ENCODE results near the gene MBNL1.
"Not testable (repeated sequence)": the region's sequence is repeated elsewhere in the genome, so short reads cannot be mapped to it uniquely, and the experiment has no call there.

Gene MBNL1

DNA sequence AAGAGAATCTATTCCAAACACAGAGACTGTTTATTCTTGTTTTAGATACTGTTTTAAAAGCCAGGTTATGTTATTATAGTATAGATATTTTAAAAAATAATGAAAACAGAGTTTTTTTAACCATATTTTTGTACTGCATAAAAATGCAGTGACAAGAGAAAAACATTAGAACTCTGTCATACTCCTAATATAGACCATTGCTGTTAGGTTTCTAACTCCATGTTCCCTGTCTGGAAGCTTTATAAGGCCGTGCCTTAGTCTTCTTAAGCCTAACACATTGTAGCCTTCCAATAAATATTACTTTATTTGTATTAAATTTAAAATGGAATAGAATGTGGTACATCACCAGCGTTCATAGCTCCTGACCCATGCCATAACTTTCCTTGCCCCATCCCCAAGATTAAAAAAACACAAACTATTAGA, 53.2 kb downstream of the MBNL1 start:
- DNase-seq, result no peak

DNA sequence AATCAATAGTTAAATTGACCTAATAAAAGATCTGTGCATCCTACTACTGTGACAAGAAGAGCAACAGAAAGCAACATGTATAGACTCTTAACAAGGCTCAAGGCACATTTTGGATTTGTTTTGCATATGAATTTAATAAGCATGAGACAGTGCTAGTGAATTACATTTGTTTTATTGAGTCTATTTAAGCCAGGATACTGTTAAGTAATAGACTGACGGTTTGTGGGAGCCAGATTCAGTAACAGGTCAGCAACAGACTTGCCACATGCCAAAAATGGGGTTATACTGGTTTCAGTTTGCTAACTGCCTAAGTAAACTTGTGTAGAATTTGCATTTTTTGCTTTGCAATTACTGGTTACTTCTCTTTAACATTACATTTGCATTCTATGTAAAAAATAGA, 54.0 kb downstream of the MBNL1 start:
- no peak for DNase-seq

DNA sequence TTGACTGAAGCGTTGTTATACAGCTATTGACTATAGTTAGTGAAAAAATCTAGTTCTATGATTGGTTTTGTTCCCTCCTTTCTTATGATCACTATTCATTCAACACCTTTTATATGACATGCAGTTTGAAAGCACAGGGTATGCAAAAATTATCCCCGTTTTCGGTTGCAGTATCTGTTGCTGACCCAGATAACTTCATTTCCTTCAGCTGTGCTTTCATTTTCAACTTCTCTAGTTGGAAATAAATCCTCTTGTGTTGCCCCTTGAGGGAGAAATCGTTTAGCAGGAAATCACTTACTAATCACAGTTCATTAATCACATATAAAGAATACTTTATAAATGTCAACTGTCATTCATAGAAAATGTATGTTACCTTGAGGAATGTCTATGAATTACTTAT, 55.1 kb downstream of the MBNL1 start:
- no peak for DNase-seq

DNA sequence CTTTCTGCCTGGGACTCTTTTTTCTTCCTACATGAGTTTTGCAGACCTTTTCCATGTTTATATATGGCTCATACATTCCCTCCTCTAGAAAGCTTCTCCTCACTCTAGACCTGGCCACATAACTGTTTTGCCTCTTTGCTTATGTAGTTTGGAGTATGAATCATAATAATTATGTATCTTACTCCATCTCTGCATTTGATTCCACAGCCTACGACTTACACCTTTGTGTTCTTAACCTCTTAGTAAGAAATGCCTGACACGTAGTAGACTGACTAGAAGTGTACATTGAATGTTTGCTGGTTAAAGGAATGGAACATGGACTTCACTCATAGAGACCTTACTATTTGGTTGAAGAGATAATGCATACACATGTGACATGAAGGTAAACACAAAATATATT, 56.4 kb downstream of the MBNL1 start:
- DNase-seq, result no peak

DNA sequence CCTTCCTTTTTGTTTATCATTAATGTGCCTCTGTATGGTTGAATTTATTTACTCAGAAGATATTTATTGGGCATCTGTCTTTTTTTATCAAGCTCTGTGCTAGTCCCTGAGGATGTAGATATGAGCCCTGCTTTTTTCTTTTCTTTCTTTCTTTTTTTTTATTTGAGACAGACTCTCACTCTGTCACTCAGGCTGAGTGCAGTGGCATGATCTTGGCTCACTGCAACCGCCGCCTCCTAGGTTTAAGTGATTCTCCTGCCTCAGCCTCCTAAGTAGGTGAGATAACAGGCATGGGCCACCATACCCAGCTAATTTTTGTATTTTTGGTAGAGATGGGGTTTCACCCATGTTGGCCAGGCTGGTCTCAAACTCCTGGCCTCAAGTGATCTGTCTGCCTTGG, 58.5 kb downstream of the MBNL1 start:
- DNase-seq, result no peak

DNA sequence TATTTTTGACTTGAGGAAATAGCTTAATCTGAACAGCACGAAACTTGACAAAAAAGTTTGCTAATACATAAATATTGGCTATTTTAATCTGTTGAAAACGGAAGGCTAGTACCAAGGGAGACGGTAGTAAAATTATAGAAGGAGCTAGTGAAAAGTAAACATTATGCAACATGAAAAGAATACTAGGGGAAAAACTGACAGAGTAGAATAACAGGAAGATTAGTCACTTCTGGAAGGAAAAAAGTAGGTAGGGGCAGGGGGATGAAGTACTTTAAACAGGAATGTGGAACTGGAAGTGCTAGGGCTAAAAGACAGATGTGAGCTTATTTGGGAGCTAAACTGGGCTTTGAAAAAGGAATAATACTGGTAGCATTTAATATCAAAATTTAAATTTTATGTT, 60.1 kb downstream of the MBNL1 start:
- no peak for DNase-seq

DNA sequence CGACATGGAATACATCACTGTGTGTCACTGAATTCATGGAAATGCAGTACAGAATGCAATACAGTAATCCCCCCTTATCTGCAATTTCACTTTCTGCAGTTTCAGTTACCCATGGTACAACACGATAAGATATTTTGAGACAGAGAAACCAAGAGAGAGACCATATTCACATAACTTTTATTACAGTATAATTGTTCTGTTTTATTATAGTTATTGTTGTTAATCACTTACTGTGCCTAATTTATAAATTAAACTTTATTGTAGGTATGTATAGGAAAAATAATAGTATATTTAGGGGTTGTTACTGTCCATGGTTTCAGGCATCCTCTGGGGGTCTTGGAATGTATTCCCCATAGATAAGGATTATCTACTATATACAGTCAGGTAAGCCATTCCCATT, 61.8 kb downstream of the MBNL1 start:
- no peak for DNase-seq

DNA sequence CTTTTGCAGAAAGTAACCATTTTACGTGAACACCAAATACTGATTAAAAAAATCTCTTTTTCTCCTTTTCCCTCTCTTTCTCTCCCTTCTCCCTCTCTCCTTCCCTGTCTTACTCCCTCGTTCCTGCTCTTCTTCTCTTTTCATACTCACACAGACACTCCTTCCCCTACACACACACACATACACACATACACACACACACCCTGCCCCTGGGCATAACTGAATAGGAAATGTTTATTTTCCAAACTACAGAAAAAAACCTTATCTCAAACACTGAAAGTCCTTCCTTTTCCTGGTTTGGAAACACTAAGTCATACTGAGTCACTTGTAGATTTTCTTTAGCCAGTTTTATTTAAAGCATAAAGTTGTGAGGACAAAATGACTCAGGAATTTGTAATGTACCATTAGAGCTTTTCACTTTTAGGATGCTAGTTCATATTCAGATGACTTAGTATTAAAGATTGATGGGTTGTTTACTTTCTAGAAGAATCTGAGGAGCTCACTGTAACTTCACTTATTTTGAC, 62.4 kb downstream of the MBNL1 start:
- no peak for DNase-seq

DNA sequence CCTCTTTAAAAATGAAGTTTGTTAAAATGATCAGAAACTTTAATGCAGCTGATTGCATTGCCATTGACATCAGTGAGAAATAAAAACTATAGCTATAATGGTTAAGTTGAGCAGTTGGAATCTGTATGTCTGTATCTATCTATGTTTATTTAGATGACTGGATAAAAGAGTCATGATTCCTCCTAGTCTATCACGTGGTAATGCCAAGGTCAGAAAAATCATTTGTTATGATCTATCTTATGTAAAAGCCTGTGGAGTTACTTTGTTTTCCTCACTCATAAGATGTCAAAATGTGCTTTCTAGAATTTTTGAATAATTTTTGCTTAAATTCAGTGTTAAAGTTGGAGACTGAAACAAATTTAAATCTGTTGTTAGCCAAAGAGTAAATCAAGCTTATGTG, 63.3 kb downstream of the MBNL1 start:
- no peak for DNase-seq

DNA sequence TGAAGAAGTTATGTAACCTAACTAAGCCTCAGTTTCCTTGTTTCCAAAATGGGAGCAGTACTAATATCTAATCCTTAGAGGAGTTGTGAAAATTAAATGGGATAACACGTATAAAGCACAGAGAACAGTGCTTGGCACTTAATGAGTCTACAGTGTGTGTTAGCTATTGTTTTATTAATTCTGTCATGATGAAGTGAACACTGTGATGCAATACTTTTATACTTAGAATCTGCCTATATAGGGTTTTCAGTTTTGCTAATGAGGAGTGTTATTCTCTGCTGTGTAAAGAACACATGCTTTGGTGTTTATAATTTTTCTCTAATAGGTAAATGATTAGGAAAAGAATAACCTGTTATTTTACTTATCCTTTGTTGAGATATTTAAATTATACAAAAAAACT, 65.2 kb downstream of the MBNL1 start:
- no peak for DNase-seq

DNA sequence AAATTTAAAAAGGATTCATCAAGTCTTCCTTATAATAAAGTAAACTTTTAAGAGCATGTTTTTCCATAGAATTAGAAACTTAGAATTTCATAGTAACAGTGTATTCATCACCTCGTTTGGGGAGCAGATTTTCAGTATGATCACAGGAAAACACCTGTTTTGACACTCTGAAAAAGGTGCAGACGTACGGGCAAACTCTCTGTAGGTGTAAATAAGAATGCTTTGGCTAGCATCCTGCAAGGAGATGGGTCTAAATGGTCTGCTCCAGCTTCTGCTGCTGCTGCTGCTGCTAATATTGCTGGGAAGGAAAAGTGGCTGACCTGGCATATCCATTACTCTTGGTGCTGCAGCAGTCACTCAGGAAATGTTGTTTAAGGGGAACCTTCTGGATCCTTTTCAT, 66.0 kb downstream of the MBNL1 start:
- no peak for DNase-seq

DNA sequence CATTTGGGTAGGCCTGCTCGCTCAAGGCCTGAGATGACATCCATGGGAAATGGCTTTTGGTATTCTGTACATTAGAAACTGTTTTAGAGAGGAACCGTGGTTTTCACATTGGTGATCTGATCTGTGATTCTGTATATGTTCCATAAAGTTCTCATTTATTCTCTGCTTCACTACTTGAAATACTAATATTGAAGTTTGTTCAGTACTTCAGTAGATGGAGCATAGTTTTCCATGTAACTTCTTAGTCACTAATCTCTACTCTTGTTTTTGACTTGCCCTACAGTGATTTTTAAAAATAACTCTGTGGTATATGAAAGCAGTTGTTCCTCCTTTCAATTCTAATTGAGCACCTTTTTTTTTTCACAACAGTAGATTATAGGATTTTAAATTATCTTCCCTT, 66.5 kb downstream of the MBNL1 start:
- no peak for DNase-seq

DNA sequence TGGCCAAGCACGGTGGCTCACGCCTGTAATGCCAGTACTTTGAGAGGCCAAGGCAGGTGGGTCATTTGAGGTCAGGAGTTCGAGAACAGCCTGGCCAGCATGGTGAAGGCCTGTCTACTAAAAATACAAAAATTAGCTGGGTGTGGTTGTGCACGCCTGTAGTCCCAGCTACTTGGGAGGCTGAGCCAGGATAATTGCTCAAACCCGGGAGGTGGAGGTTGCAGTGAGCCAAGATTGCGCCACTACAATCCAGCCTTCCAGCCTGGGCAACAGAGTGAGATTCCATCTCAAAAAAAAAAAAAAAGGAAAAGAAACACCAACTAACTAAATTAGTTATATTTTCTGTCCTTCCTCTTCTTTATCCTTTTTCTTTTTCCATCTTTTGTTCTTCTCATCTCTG, 68.6 kb downstream of the MBNL1 start:
- not testable (repeated sequence) for DNase-seq

DNA sequence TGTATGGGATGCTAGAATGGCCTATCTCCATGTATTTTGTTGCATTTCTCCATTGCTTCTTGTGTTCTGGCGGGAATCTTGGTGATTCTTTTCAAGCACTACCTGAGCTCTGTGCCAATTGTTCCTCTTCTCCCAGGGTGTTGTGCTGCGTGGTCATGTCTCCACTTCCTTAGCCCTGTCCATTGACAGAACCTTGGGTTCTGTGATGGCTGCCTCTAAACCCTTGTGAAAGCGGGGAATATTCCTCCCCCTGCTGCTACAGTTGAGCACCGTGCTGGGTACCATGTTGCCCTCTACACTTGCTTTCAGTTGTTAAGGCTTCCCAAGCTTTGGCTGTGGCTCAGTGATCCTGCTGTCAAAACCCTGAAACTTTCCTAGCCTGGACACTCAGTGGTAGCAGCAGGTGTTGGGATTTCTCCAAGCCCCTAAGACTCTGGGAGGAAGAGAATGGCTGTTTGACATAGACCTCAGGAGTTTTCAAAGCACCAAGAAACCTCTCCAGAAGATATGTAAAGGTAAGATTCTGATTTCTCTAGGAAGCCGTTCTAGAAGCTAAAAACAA, 69.5 kb downstream of the MBNL1 start:
- no peak for DNase-seq

DNA sequence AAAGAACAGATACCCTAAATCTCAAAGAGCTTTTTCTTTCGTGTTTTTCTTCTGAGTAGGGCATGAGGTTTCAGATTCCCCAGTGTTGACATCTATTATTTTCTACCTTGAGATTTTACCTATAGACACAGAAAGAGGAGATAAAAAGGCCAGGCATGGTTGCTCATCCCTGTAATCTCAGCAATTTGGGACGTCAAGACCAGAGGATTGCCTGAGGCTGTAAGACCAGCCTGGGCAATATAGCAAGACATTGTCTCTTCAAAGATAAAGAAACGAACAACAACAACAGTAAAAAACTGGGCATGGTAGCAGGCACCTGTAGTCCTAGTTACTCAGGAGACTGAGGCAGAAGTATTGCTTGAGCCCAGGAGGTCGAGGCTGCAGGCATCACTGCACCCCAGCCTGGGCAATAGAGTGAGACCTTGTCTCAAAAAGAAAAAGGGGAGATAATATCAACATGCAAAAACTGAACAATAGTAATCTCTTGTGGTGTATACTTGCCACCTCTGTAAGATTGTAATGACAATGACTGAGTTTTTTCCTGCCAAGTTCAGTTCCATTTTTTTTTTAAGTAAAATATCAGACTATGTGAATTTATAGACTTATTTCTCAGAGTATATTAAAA, 71.3 kb downstream of the MBNL1 start:
- DNase-seq, result no peak

DNA sequence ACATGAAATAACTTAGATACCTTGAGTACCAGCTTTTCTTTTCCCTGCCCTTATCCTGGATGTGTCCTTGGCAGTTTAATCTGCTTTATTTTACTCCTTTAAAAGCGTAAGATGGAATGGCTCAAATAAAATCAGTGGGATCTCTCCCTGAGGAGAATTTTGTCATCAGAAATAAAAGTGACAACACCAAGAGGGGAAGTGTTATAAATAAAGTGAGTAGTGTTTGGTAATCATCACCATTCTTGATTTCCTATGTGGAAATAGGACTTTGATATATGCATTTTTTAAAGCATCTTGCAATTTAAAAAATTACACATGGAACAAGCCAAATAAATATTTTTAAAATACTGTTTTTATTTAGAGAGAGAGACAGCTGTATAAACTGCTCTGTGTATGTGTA, 76.5 kb downstream of the MBNL1 start:
- DNase-seq, result no peak

DNA sequence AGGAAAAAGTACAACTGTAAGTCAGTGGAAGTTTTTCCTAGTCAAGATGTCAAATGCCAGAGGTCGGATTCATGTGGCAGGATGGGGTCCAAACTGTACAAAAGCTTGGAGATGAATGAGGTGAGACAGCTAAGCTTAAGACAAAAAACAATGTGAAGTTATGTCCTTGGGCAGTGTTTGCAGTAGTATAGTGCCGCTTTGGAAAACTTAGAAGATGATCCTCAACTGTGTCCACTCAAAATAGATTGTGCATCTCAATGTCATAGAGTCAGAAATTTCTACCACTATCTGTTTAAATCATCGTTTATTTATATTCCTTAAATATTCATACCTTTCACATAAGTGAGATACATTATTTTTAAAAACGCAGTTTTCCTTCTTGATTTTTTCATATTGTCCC, 77.3 kb downstream of the MBNL1 start:
- no peak for DNase-seq

DNA sequence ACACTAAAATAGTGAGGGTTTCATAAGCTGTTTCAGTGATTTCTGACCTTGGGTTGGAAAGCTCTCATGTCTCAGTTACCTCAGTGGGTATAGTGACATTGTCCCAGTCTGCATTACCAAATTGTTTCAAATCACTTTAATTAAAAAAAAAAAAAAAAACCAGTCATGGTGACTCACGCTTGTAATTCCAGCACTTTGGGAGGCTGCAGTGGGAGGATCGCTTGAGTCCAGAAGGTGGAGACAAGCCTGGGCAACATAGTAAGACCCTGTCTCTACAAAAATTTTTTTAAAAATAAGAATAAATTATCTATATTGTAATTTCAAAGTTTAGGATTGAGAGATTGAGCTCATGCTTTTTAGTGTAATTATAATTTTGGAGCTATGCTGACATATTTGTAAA, 78.0 kb downstream of the MBNL1 start:
- no peak for DNase-seq

DNA sequence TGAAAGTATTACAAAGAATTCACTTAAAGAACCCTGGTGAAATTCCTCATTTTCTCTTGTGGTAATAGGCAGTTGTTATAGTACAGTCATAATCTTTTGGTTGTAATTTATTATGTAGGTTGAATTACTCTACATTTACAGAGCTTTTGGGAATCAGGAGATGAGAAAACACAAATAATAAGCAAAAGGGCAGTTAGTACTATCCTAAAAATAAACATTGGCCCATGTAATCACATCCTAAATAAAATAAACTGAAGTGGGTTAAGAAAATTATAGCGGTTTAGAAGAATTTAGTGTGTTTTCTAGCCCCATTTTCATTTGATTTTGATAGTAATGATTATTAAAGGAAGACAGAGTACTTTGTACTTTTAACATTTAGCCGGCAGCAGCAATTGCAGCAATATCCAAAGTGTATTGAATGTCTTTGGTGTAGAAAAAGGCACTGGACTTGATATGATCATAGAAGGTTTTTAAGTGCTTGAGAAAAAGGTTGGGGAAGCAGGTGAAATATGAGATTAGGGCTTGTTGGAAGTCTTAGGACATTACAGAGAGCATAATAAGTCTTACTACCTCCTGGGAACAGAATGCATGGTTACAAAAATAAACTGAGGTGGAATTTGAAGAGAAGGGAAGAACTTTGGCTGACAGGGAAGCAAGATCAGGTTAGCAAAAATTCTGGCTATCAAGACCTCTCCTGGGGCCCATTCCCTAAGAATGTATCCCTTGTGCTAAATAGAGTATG, 79.9 kb downstream of the MBNL1 start:
- DNase-seq, result no peak

DNA sequence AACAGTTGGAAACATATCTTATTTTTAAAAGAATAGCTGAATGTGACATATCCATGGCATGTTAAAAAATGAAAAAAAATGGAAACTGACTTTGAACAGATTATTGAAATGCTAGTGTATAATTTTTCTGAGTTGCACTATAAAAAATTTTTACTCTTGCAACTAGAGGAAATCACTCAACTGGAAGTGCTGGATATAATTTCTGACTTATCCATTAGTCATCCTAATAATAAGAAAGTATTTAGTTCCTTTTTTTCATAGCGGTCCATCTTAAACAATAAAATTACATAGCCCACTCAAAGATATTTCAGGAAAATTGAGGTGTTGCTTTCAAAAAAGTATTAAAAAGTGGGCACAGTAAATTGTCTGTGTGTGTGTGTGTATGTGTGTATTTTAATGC, 80.7 kb downstream of the MBNL1 start:
- no peak for DNase-seq

DNA sequence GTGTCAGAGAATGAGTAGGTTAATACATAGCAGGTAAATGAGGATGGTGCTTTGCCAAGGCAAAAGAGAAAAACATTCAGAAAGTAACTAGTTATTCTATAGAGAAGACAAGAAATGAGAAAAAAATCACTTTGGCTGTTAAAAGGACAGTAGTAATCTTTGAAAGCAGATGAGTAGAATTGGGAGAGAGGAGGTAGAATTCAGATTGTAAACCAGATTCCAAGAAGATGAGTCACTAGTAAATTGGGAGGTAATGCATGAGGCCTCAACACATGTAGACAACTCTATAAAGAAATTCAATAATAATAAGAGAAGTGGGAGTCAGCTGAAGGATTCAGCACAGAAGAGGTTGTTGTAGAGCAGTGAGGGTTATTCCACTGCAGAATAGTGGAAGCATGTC, 81.4 kb downstream of the MBNL1 start:
- no peak for DNase-seq

DNA sequence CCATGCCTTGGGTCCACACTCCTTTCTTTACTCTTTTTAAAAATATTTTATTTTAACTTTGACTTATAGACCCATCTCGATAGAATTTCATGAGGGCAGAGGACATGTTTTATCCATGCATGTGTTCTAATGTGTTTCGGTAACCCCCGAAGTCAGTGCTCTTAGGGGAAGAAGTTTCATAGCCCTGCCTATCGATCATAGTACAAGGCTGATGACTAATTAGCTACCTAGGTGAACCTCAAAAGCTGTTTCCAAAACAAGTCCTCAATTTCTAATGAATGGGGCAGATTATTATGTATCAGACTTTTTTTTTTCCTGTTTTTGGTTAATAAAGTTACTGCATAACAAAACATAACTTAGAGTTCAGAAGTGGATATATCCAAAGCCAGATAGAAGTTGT, 82.0 kb downstream of the MBNL1 start:
- no peak for DNase-seq

DNA sequence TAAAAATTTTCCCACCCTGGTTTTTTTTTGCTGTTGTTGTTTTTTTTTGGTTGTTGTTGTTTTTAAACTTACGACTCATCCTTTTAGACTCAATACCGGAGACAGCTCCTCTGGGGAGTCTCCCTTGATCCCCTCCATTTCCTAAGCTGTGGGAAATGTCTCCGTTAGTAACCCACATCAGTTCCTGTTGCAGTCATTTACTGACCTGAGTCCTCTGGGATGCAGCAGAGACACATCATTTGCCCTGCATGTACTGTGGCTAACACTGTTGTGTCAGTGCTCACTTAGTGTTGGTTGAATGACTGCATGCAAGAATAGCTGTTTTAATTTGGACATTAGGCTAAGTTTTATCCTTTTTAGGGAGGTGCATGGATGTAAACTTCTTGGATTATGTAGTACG, 83.8 kb downstream of the MBNL1 start:
- DNase-seq, result no peak

DNA sequence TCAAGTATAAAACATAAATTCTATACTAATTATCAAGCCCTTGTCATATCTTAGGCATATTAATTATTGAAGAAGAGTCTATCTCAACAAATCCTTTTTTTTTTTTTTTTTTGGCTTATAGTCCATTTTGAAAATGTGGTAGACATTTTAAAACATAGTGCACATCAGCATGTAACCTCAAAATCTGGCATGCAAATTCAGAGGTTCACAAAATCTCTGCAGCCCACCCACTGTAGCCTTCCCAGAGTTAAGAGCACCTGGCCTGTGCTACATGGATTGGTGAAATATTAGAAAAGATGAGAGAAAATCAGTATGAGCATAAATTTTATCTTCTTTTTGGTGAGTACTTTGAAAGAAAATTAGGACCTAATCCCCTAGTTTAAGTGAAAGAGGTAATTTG, 84.8 kb downstream of the MBNL1 start:
- DNase-seq, result no peak

Measured in activated CD8-positive, alpha-beta memory T cell treated with anti-CD3 and anti-CD28 coated beads, Interleukin-2, amount 50 U/mL, for 4 hours (primary cell).